Fibroblast of pulmonary artery (primary cell): ENCODE results near the gene FHIT.

ENCODE experiments used
- DNase-seq: peaks from one replicate; pipeline ENCODE4 v3.0.0-alpha.2; 2010; ENCODE audit warnings: low read depth
- H3K4me3 ChIP-seq: replicated peaks from 2 replicates; pipeline ENCODE4 v1.5.1; 2011; ENCODE audit warnings: low read depth, mild to moderate bottlenecking, control low read depth, low read length, moderate library complexity
- CTCF ChIP-seq: IDR thresholded peaks from 2 replicates; pipeline ENCODE4 v1.5.1; 2011; ENCODE audit warnings: mild to moderate bottlenecking, control low read depth, low read length, inconsistent platforms; ENCODE audit errors: missing control alignments

The FHIT gene

GRCh38 chr3:59731943-59732342, 1519.3 kb downstream of the FHIT start:
- no peak for TF ChIP-seq CTCF
- DNase-seq, result no peak
- no peak overlapping the region for H3K4me3 ChIP-seq

- no peak overlapping the region for H3K4me3 ChIP-seq
- TF ChIP-seq CTCF, result no peak
- DNase-seq, result no peak
These were observed 1520.7 kb downstream of the FHIT start for GRCh38 chr3:59730591-59730990.

- no peak overlapping the region for H3K4me3 ChIP-seq
- TF ChIP-seq CTCF, result no peak
- DNase-seq, result no peak
These were observed 1522.7 kb downstream of the FHIT start for GRCh38 chr3:59728587-59728908.

- H3K4me3 ChIP-seq, result no peak overlapping the region
- TF ChIP-seq CTCF, result no peak
- DNase-seq, result no peak
These were observed 1523.2 kb downstream of the FHIT start for GRCh38 chr3:59727902-59728586.

GRCh38 chr3:59726279-59726678, 1525.0 kb downstream of the FHIT start:
- no peak for DNase-seq
- no peak overlapping the region for H3K4me3 ChIP-seq
- no peak for TF ChIP-seq CTCF

GRCh38 chr3:59717679-59718205, 1533.5 kb downstream of the FHIT start:
- TF ChIP-seq CTCF, result no peak
- DNase-seq, result no peak
- H3K4me3 ChIP-seq, result no peak overlapping the region

- TF ChIP-seq CTCF, result no peak
- DNase-seq, result no peak
- H3K4me3 ChIP-seq, result no peak overlapping the region
These were observed 1537.2 kb downstream of the FHIT start for GRCh38 chr3:59714066-59714465.
